GM18870 (cell line): ENCODE results near the gene TFCP2L1.

ENCODE experiments used
- ATAC-seq: cut with Tn5 transposase; IDR thresholded peaks from one replicate; pipeline ENCODE4 v1.9.1; 2021; ENCODE audit warnings: moderate library complexity; ENCODE audit not compliant: unreplicated experiment

The TFCP2L1 gene

GRCh38 chr2:121200011-121200347, 85.0 kb downstream of the TFCP2L1 start:
- ATAC-seq: no peak

GRCh38 chr2:121199281-121200010, 85.6 kb downstream of the TFCP2L1 start:
- ATAC-seq: no peak

GRCh38 chr2:121197369-121198091, 87.5 kb downstream of the TFCP2L1 start:
- ATAC-seq: no peak

GRCh38 chr2:121196849-121197155, 88.2 kb downstream of the TFCP2L1 start:
- no peak for ATAC-seq

- ATAC-seq: no peak
These were observed 88.7 kb downstream of the TFCP2L1 start for GRCh38 chr2:121196132-121196848.

- no peak for ATAC-seq
These were observed 90.0 kb downstream of the TFCP2L1 start for GRCh38 chr2:121195036-121195435.

GRCh38 chr2:121194626-121195025, 90.4 kb downstream of the TFCP2L1 start:
- no peak for ATAC-seq

GRCh38 chr2:121193185-121193584, 91.8 kb downstream of the TFCP2L1 start:
- no peak for ATAC-seq

GRCh38 chr2:121192576-121192975, 92.4 kb downstream of the TFCP2L1 start:
- no peak for ATAC-seq

- no peak for ATAC-seq
These were observed 93.5 kb downstream of the TFCP2L1 start for GRCh38 chr2:121191191-121192170.

- no peak for ATAC-seq
These were observed 95.2 kb downstream of the TFCP2L1 start for GRCh38 chr2:121189661-121190381.

- no peak for ATAC-seq
These were observed 96.0 kb downstream of the TFCP2L1 start for GRCh38 chr2:121189011-121189410.

GRCh38 chr2:121187982-121188411, 97.0 kb downstream of the TFCP2L1 start:
- ATAC-seq: no peak

GRCh38 chr2:121187351-121187981, 97.5 kb downstream of the TFCP2L1 start:
- no peak for ATAC-seq

- ATAC-seq: no peak
These were observed 98.7 kb downstream of the TFCP2L1 start for GRCh38 chr2:121186261-121186660.

GRCh38 chr2:121185571-121186074, 99.4 kb downstream of the TFCP2L1 start:
- ATAC-seq: no peak

- no peak for ATAC-seq
These were observed 99.9 kb downstream of the TFCP2L1 start for GRCh38 chr2:121185111-121185510.

- ATAC-seq: no peak
These were observed 100.6 kb downstream of the TFCP2L1 start for GRCh38 chr2:121184248-121184862.

GRCh38 chr2:121182520-121182919, 102.5 kb downstream of the TFCP2L1 start:
- no peak for ATAC-seq
